HG02798 (cell line): ENCODE data around the gene ZSCAN10.
A peak's percentile ranks its signal among the peaks of the same experiment; 100 is the strongest.
"Not testable (repeated sequence)": the region's sequence is repeated elsewhere in the genome, so short reads cannot be mapped to it uniquely, and the experiment has no call there.

Experiments
- ATAC-seq: cut with Tn5 transposase; IDR thresholded peaks from one replicate; pipeline ENCODE4 v1.9.1; 2021; ENCODE audit warnings: mild to moderate bottlenecking; ENCODE audit not compliant: unreplicated experiment, poor library complexity

The ZSCAN10 gene

DNA sequence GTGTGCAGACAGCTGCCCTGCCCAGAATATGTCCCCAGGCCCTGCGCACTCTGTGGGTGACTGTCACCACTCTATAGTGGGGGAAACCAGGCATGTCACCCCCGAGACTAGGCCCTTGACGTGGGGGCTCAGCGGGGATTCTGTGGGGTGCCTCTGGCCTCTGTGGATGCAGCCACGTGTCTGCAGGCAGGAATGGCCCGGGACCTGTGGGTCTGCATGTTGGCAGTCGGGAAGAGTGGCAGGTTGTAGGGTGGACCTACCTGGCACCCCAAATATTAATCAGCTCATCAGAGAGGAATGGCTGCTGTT, 32.7 kb downstream of the ZSCAN10 start:
- ATAC-seq = no peak

DNA sequence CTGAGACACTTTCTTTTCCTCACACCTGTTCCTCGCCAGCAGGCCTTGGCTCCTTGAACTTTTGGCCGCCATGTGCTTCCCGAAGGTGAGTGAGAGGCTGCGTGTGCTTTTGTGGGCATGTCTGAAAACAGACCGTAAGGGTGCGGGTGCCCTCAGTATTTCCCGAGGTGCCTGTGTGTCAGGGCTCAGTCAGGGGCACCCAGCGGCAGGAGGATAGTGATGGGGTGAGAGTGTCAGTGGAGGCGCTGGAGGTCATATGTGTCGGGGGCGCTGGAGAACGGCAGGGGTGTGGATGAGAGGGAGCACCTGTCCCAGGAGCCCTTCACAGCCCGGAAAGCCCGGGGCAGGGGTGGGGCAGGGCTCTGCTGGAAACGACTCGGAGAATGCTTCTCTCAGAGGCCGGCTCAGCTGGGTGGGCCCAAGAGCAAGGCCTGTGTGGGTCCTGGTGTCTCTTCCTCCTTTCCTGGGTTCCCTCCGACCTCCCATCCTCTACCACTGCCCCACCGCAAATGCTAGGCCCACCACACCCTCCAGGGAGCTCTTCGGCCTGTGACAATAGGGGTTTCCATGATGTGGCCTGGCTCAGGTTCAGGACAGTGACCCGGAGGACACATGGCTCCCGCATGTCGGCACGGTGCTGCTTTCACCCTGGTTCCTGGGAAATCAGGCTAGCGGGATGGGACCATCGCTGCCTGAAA, 33.2 kb downstream of the ZSCAN10 start:
- no peak for ATAC-seq

GRCh38 chr16:3065069-3065741, 33.9 kb downstream of the ZSCAN10 start, which contains the start of gene IL32:
TSS of gene IL32 (plus strand) at chr16:3065640. CDS start at chr16:3065812, 172 bp downstream.
- ATAC-seq = peak; percentile 52

GRCh38 chr16:3063625-3064386, 35.3 kb downstream of the ZSCAN10 start:
- ATAC-seq = no peak

- no peak for ATAC-seq
These were observed 36.5 kb downstream of the ZSCAN10 start for GRCh38 chr16:3062553-3062952.

DNA sequence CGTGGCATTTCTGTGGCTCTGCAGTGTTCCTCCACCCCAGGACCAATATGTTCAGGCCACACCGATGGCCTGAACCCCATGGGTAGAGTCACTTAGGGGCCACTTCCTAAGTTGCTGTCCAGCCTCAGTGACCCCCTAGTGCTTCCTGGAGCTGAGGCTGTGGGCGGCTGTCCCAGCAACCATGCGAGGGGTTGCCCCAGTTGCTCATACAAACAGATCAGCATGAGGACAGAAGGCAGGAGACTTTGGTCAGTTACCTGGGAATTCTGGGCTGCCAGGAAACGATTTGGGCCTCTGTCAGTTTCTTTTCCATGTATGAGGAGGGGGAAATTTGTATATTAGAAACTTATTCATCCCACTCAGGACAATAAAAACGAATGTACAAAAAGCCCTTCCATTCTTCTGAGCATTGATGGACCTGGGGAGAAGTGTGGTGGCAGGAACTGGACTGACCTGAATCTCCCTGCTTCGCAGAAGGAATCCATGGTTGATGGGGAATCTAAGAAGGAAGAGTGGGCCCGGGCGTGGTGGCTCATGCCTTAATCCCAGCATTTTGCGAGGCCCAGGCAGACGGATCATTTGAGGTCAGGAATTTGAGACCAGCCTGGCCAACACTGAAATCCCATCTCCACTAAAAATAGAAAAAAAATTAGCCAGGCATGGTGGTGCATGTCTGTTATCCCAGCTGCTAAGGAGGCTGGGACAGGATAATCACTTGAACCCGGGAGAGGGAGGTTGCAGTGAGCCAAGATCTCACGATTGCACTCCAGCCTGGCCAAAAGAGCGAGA, 38.6 kb downstream of the ZSCAN10 start:
- ATAC-seq = no peak

GRCh38 chr16:3059723-3060242, 39.3 kb downstream of the ZSCAN10 start:
- ATAC-seq = no peak

DNA sequence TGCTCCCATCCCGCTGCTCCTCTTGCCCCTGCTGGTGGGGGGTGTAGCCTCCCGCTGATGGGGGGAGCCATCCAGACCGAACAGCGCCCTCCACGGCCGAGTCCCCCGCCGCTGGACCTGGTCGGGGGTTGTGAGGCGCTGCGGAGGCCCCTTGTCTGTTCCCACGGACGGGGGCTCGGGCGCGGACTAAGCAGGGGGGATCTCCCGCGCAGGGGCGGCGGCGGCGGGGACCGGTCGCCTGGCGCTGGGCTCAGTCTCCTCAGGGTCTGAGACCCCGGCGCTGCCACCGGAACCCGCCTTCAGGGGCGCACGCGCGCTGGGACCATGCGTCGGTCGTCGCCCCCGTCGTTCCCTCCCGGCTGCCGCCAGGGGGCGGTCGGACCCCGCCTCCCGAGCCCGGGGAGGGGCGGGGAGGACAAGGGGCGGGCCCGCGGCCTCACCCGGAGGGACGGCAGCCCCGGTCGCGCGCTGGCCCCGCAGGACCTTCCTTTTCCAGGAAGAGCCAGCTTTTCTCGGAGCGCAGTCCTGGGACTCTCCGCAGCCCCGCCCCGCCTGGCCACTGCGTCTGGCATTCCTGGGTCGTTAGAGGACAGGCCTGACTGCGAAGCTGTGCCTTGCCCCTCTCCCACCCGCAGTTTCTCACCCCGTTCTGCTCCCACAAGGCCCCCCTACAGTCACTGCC, 39.9 kb downstream of the ZSCAN10 start:
- ATAC-seq = peak; percentile 86

- no peak for ATAC-seq
These were observed 40.7 kb downstream of the ZSCAN10 start for GRCh38 chr16:3058139-3059030.

GRCh38 chr16:3057181-3058138, 41.6 kb downstream of the ZSCAN10 start:
- no peak for ATAC-seq

DNA sequence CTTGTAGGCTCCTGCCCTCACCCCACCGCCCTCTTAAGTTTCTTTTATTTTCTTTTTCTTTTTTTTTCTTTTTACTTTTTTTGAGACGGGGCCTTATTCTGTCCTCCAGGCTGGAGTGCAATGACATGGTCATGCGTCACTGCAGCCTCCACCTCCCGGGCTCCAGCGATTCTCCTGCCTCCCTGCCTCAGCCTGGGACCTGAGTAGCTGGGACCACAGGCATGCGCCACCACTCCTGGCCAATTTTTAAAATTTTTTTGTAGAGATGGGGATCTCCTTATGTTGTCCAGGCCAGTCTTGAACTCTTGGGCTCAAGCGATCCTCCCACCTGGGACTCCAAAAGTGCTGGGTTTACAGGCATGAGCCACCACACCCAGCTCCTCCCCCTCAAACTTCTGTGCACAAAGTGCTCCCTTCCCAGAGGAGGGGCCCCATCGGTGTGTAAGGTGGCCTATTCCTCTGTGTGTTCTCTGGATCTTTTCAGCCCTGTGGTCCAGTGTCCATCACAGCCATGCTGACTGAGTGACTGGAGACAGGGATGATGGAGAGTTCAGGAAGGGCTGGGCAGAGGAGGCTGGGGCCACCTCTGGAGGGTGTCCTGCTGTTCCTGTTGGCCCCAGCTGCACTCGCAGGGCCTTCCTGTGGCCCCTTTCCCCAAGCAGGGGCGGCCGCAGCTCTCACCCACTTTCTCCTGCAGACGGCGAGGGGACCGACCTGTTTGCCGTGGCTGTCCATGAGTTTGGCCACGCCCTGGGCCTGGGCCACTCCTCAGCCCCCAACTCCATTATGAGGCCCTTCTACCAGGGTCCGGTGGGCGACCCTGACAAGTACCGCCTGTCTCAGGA, 42.5 kb downstream of the ZSCAN10 start:
- ATAC-seq = no peak

DNA sequence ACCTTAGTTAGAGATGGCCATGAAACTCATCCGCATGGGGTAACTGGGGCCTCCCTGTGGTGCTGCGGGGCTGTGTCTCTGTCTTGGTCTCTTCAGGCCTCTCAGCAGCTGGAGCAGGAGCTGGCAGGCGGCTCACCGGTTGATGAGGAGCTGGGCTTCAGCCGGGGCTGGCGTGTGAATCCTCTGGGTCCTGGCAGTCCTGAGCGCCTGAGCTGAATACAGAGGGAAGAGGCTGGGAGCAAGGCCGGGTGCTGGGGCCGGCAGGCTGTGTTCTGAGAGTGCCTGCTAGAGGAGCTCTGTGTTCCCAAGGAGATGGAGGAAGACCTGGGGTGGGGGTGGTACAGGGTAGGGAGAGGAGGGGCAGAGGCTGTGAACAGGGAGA, 43.4 kb downstream of the ZSCAN10 start:
- ATAC-seq = not testable (repeated sequence)

- no peak for ATAC-seq
These were observed 43.9 kb downstream of the ZSCAN10 start for GRCh38 chr16:3054965-3055733.

DNA sequence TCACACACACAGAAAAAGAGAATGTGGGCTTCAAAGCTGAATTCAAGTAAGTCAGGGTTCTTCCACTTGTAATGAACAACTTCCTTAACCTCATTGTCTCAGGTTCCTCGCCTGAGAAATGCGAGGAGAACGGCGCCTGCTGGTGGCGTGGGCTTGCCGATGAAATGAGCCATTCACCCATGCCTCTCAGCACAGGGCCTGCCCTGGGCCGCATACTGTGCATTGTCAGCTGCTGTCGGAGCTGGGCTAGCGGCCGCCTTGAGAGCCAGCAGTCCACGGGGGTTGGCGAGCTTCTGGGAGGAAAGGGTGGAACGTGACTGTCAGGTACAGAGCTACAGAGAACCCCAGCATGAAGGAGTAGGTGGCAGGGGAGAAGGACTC, 45.8 kb downstream of the ZSCAN10 start:
- not testable (repeated sequence) for ATAC-seq

DNA sequence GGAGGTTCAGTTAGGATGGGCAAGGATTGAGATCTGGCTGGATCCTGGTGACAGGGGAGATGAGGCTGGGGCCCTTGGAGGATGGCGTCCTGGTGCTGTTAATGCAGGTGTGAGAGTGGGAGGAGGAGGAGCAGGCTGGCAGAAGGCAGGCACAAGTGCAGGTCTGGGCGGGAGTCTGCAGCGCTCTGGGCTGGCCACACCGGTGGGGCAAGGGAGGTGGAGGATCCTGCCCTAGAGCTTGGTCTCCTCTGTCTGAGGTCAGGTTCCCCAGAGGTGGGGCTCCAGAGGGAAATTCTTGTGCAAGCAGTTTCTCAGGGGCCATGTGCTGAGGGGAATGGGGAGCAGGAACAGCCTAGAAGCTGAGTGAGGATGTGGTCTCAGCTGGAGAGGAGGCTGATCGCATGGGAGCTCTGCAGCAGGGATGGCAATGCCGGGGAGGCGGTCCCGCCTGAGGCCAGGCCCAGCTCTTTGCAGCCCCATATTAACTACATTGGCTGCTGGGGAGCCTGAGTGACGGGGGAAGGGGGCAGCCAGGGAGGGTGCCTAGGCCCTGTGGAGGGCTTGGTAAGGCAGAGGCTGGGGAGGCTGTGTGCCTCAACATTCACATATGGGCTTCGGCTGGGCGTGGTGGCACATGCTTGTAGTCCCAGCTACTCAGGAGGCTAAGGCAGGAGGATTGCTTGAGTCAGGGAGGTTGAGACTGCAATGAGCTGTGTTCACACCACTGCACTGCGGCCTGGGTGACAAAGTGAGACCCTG, 46.3 kb downstream of the ZSCAN10 start:
- ATAC-seq = not testable (repeated sequence)
